K562 (cell line): ENCODE results near the gene UCP1. TPM values are rescaled to one million over a fixed set of nuclear protein-coding genes. Genes with fewer than 3 reads are reported as not detected.
A peak's percentile ranks its signal among the peaks of the same experiment; 100 is the strongest.

Source experiments
- ATAC-seq: fragments of 200-7000 bp; cut with Tn5 transposase; 3 replicates; pipeline ENCODE4 v1.9.1; 2020; ENCODE audit warnings: moderate library complexity
- BruUV-seq: library from RNA; stranded (reverse); fragments of 400-500 nt; replicated peaks from 2 replicates; lab custom pipeline; 2021; lab: Mats Ljungman, UMichigan
- CTCF ChIA-PET: fragments of 300-600 bp; formaldehyde crosslinking; extraction: SDS; loops from one replicate; lab custom pipeline; 2021; ENCODE audit warnings: low intra/inter-chr PET ratio; lab: Yijun Ruan, JAX
- POLR2A ChIA-PET: fragments of 300-600, 350-650 bp; sonication (Branson Sonifier 250); formaldehyde crosslinking; extraction: SDS; loops from one replicate; lab custom pipeline; 2021; ENCODE audit warnings: antibody characterized with exemption, inconsistent platforms; lab: Yijun Ruan, JAX
- DNase-seq, 4 experiments: peaks; one replicate each; pipeline versions ENCODE4 v3.0.0 to v3.0.0-alpha.2; 2011 to 2018; ENCODE audit warnings: low spot score in 3 of 4, mixed read lengths in 3 of 4; ENCODE audit errors: extremely low read depth in 1 of 4
- FAIRE-seq: peaks from 2 replicates; lab custom pipeline; 2011; peaks lifted over from hg19 to GRCh38; lab: Jason Lieb, UNC
- H2AFZ ChIP-seq: 2 replicates; pipeline ENCODE4 v1.6.0; 2011; ENCODE audit warnings: low read depth, low read length, control low read depth, inconsistent platforms
- H3K27ac ChIP-seq: fragments of 200-600 bp; 3 replicates; pipeline ENCODE4 v1.8.0; 2011; ENCODE audit warnings: low read depth, mild to moderate bottlenecking, control low read depth, inconsistent platforms, low read length, moderate library complexity, mixed read lengths; ENCODE audit errors: extremely low read depth
- H3K27me3 ChIP-seq, 2 experiments: fragments of 300-600 bp in 1 of 2; 2 replicates in 1 of 2; 3 replicates in 1 of 2; pipeline versions ENCODE4 v1.6.0 to v1.8.0; 2011; ENCODE audit warnings: inconsistent platforms in 2 of 2, low read length in 2 of 2, mild to moderate bottlenecking in 1 of 2, mixed read lengths in 1 of 2, moderate library complexity in 1 of 2; ENCODE audit not compliant: control insufficient read depth in 2 of 2, insufficient read depth in 2 of 2
- H3K36me3 ChIP-seq: fragments of 300-600 bp; 3 replicates; pipeline ENCODE4 v1.8.0; 2011; ENCODE audit warnings: mild to moderate bottlenecking, low read length, inconsistent platforms; ENCODE audit not compliant: control insufficient read depth, insufficient read depth
- H3K4me1 ChIP-seq, 2 experiments: fragments of 200-600 bp in 1 of 2; replicated peaks in 1 of 2; 2 replicates in 1 of 2; 3 replicates in 1 of 2; pipeline versions ENCODE4 v1.5.1 to v1.8.0; 2011; ENCODE audit warnings: inconsistent platforms in 2 of 2, low read length in 2 of 2, mild to moderate bottlenecking in 1 of 2, mixed read lengths in 1 of 2, moderate library complexity in 1 of 2; ENCODE audit not compliant: control insufficient read depth in 2 of 2, insufficient read depth in 2 of 2
- H3K4me2 ChIP-seq: 2 replicates; pipeline ENCODE4 v1.6.1; 2011; ENCODE audit warnings: low read length, control low read depth, inconsistent platforms, mixed read lengths; ENCODE audit not compliant: insufficient read depth
- H3K4me3 ChIP-seq: fragments of 200-600 bp; sonication (generic), shearing (Covaris generic); 2 replicates; pipeline ENCODE4 v1.5.1; 2016; ENCODE audit warnings: control low read depth, inconsistent platforms
- H3K79me2 ChIP-seq: fragments of 200-600 bp; 3 replicates; pipeline ENCODE4 v1.8.0; 2011; ENCODE audit warnings: low read length, inconsistent platforms; ENCODE audit not compliant: control insufficient read depth, insufficient read depth
- H3K9ac ChIP-seq, 2 experiments: 2 replicates each; pipeline versions ENCODE4 v1.6.0 to v1.6.1; 2011; ENCODE audit warnings: low read depth in 2 of 2, low read length in 2 of 2, control low read depth in 1 of 2, inconsistent platforms in 1 of 2, mild to moderate bottlenecking in 1 of 2, mixed read lengths in 1 of 2; ENCODE audit not compliant: insufficient read depth in 1 of 2
- H3K9me1 ChIP-seq: one replicate; pipeline ENCODE4 v1.6.0; 2011; ENCODE audit warnings: inconsistent platforms, mild to moderate bottlenecking, low read length, moderate library complexity; ENCODE audit not compliant: control insufficient read depth, insufficient read depth
- H3K9me3 ChIP-seq: replicated peaks from 2 replicates; pipeline ENCODE4 v1.5.1; 2011; ENCODE audit warnings: low read depth, low read length, inconsistent platforms; ENCODE audit not compliant: control insufficient read depth, insufficient read depth
- H4K20me1 ChIP-seq: replicated peaks from 2 replicates; pipeline ENCODE4 v1.6.1; 2011; ENCODE audit warnings: low read length, inconsistent platforms, mixed read lengths; ENCODE audit not compliant: control insufficient read depth, insufficient read depth
- E2F3 ChIP-seq: fragments of 250-450 bp; sonication (Bioruptor Pico); IDR thresholded peaks from 2 replicates; pipeline ENCODE4 v1.4.0; 2020; ENCODE audit warnings: mild to moderate bottlenecking
- WGBS: fragments of 100-300 bp; shearing (Covaris generic); methylation state at CpG from one replicate; pipeline ENCODE4 v1.1.6; 2016; ENCODE audit warnings: low coverage, mixed read lengths; ENCODE audit not compliant: insufficient coverage; ENCODE audit errors: missing lambda C conversion rate; 5-methylcytosine and 5-hydroxymethylcytosine counted together
- in situ Hi-C: fragments of 300-500 bp; cut with MboI; formaldehyde crosslinking; loops from 4 replicates; pipeline ENCODE4 v1.15.0; 2018; ENCODE audit warnings: inconsistent platforms, mixed read lengths
- intact Hi-C: fragments of 100-400 bp; cut with micrococcal nuclease; formaldehyde crosslinking; loops from 2 replicates; pipeline ENCODE4 v1.14.2; 2022
- polyA plus RNA-seq, 8 experiments: library from polyadenylated mRNA; depleted of rRNA in 4 of 8; stranded (reverse) in 5 of 8; unstranded in 3 of 8; fragments of >200 nt; fragmentation: Nextera tagmentation in 2 of 8; fragmentation: Illumina TruSeq in 1 of 8; extraction: Ambion mirVana in 2 of 8; extraction: Trizol in 1 of 8; gene quantifications; 2 replicates each; pipeline versions ENCODE4 v1.2.1 to v1.2.3, GENCODE V29; 2011 to 2014; ENCODE audit warnings: inconsistent platforms in 1 of 8, missing spikeins in 1 of 8
- total RNA-seq, 7 experiments: library from RNA; depleted of rRNA in 6 of 7; stranded (reverse); fragments of >200 nt in 6 of 7; fragmentation: Illumina TruSeq in 2 of 7; extraction: Trizol in 2 of 7; gene quantifications; 2 replicates each; pipeline versions ENCODE4 v1.2.1 to v1.2.3, GENCODE V29; 2011 to 2021; ENCODE audit warnings: low replicate concordance in 1 of 7
- TF ChIP-seq, protein P1 (sequence below): fragments of 450-650 bp; IDR thresholded peaks from 2 replicates; pipeline ENCODE4 v1.6.1; 2017; ENCODE audit warnings: antibody characterized with exemption, mild to moderate bottlenecking
- TF ChIP-seq, protein P2 (sequence below), 3 experiments: IDR thresholded peaks in 2 of 3; conservative IDR thresholded peaks in 1 of 3; 2 replicates each; pipeline ENCODE4 v1.5.1; 2011 to 2012; ENCODE audit warnings: low read length in 3 of 3, mild to moderate bottlenecking in 3 of 3, control low read depth in 2 of 3, improper control_type of control experiment in 1 of 3, inconsistent platforms in 1 of 3, low read depth in 1 of 3, mixed read lengths in 1 of 3, moderate library complexity in 1 of 3; ENCODE audit not compliant: insufficient read depth in 2 of 3

UCP1 gene
- total and polyA plus RNA-seq, 9 of the 15 experiments (the other 6 are each of a cell fraction or from before 2014, with no cell fraction given): not detected

DNA sequence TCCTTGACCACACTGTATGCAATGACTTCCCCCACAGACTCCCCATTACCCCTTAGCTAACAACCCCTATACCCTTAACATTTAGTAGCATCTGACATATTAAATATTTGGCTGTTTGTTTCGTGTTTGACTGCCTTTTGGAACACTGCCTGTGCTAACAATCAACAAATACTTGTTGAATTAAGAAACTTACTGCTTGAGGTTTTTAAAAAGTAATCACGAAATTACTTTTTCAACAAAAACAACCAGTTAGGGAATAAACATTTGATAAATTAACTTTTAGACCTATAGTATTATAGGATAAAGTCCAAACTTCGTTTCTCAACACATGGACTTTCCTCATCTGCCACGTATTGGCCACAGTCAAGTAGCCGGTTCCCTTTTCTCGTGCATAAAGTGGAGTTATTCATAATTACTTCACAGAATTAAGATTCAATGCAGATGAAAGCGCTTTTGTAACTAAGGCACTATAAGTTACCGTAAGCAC, 45.3 kb downstream of the UCP1 start:
- ATAC-seq (no peak), DNase-seq (no peak), FAIRE-seq (no peak)
- Histone ChIP-seq H3K4me1 (peaks cover 2 to 7% of the 10 kb centered on the region in 2 experiments; a peak in 2 of 5 replicates), H3K27ac (no peak overlapping the region), H3K27me3 (no peaks in the 10 kb centered on the region), H4K20me1 (no peaks in the 10 kb centered on the region), H3K4me3 (peak overlapping the region; percentile 96; the same call in 1 of the 2 replicates), H3K9me3 (0 out of 2 replicates have a peak, but pooled peaks cover 3% of the 10 kb centered on the region), H3K36me3 (peaks cover 18% of the 10 kb centered on the region), H3K9me1 (no peaks in the 10 kb centered on the region), H3K9ac (no peak overlapping the region), H3K4me2 (peak overlapping the region; percentile 69), H3K79me2 (peaks cover 16% of the 10 kb centered on the region), H2AFZ (peak overlapping the region; percentile 86)
- WGBS: 17% methylated on average over 8 of the region's 8 CpGs
- in situ Hi-C loops: no loop called here
- intact Hi-C loops: loop anchor here (5.0 kb wide), 3 partner anchors 89 to 151 kb away; partner anchors contain the start of genes CLGN and SCOC
- ChIA-PET CTCF (no interaction called here), POLR2A (interaction anchor here (1.5 kb wide), 1 partner anchor 10 kb away, joined by 6 read pairs; no protein-coding TSS in a partner anchor)
- no TSS peak for BruUV-seq
- TF ChIP-seq E2F3 (CRISPR knock-in tag): no peak
- TF ChIP-seq, protein P1, sequence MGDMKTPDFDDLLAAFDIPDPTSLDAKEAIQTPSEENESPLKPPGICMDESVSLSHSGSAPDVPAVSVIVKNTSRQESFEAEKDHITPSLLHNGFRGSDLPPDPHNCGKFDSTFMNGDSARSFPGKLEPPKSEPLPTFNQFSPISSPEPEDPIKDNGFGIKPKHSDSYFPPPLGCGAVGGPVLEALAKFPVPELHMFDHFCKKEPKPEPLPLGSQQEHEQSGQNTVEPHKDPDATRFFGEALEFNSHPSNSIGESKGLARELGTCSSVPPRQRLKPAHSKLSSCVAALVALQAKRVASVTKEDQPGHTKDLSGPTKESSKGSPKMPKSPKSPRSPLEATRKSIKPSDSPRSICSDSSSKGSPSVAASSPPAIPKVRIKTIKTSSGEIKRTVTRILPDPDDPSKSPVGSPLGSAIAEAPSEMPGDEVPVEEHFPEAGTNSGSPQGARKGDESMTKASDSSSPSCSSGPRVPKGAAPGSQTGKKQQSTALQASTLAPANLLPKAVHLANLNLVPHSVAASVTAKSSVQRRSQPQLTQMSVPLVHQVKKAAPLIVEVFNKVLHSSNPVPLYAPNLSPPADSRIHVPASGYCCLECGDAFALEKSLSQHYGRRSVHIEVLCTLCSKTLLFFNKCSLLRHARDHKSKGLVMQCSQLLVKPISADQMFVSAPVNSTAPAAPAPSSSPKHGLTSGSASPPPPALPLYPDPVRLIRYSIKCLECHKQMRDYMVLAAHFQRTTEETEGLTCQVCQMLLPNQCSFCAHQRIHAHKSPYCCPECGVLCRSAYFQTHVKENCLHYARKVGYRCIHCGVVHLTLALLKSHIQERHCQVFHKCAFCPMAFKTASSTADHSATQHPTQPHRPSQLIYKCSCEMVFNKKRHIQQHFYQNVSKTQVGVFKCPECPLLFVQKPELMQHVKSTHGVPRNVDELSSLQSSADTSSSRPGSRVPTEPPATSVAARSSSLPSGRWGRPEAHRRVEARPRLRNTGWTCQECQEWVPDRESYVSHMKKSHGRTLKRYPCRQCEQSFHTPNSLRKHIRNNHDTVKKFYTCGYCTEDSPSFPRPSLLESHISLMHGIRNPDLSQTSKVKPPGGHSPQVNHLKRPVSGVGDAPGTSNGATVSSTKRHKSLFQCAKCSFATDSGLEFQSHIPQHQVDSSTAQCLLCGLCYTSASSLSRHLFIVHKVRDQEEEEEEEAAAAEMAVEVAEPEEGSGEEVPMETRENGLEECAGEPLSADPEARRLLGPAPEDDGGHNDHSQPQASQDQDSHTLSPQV: peak; percentile 49; the same call in 1 of the 2 replicates
- TF ChIP-seq, protein P2, sequence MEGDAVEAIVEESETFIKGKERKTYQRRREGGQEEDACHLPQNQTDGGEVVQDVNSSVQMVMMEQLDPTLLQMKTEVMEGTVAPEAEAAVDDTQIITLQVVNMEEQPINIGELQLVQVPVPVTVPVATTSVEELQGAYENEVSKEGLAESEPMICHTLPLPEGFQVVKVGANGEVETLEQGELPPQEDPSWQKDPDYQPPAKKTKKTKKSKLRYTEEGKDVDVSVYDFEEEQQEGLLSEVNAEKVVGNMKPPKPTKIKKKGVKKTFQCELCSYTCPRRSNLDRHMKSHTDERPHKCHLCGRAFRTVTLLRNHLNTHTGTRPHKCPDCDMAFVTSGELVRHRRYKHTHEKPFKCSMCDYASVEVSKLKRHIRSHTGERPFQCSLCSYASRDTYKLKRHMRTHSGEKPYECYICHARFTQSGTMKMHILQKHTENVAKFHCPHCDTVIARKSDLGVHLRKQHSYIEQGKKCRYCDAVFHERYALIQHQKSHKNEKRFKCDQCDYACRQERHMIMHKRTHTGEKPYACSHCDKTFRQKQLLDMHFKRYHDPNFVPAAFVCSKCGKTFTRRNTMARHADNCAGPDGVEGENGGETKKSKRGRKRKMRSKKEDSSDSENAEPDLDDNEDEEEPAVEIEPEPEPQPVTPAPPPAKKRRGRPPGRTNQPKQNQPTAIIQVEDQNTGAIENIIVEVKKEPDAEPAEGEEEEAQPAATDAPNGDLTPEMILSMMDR (IDR thresholded peaks at IDR 0.05 in 2 of 3, conservative IDR thresholded peaks at IDR 0.05 in 1 of 3; ENCODE audit: insufficient read depth in 2 of 3, low read depth in 1 of 3, low read length in 3 of 3): no peak
